Breast epithelium (tissue), 4 donors: ENCODE measurements around the gene COQ8B. TPM values are rescaled to one million over a fixed set of nuclear protein-coding genes. Genes with fewer than 3 reads are reported as not detected.

Source experiments
- DNase-seq, 2 donors: peaks; one replicate each; pipeline ENCODE4 v3.0.0-alpha.2; 2019; ENCODE audit warnings: low spot score in 2 of 2
- H3K27ac ChIP-seq, 2 donors: fragments of 200-600 bp; sonication (generic) in 1 of 2; one replicate each; pipeline ENCODE4 v1.5.1; 2016 to 2019; ENCODE audit warnings: mild to moderate bottlenecking in 1 of 2
- H3K27me3 ChIP-seq, 2 donors: fragments of 200-600 bp; sonication (generic) in 1 of 2; one replicate each; pipeline versions ENCODE4 v1.5.1 to v1.6.0; 2017 to 2019; ENCODE audit warnings: control low read depth in 1 of 2, mild to moderate bottlenecking in 1 of 2
- H3K36me3 ChIP-seq: fragments of 200-600 bp; one replicate; pipeline ENCODE4 v1.5.1; 2019
- H3K4me1 ChIP-seq, 2 donors: fragments of 200-600 bp; sonication (generic); one replicate each; pipeline ENCODE4 v1.5.1; 2016 to 2019; ENCODE audit warnings: control low read depth in 1 of 2
- H3K4me3 ChIP-seq, 3 donors: fragments of 200-600 bp; sonication (generic); 1 replicate in 2 of 3; 2 replicates in 1 of 3; pipeline ENCODE4 v1.5.1; 2016 to 2019; ENCODE audit warnings: mild to moderate bottlenecking in 3 of 3, moderate library complexity in 2 of 3
- H3K9me3 ChIP-seq, 2 donors: fragments of 200-600 bp; sonication (generic) in 1 of 2; one replicate each; pipeline ENCODE4 v1.5.1; 2016 to 2019; ENCODE audit warnings: control low read depth in 1 of 2
- CTCF ChIP-seq, 3 donors: fragments of 450-650 bp; IDR thresholded peaks; one replicate each; pipeline ENCODE4 v1.5.1; 2016 to 2017; ENCODE audit warnings: antibody characterized with exemption in 3 of 3, mild to moderate bottlenecking in 3 of 3, moderate library complexity in 3 of 3
- POLR2A ChIP-seq: fragments of 450-650 bp; IDR thresholded peaks from one replicate; pipeline ENCODE4 v1.6.1; 2016; ENCODE audit warnings: antibody characterized with exemption, mild to moderate bottlenecking, moderate library complexity
- POLR2AphosphoS5 ChIP-seq, 3 donors: sonication (generic); formaldehyde crosslinking; IDR thresholded peaks; one replicate each; pipeline ENCODE4 v1.6.1; 2017; ENCODE audit warnings: antibody characterized with exemption in 3 of 3
- intact Hi-C: fragments of 100-400 bp; cut with DNase I; formaldehyde crosslinking; loops from one replicate; pipeline ENCODE4 v1.15.1; 2023; ENCODE audit warnings: low total_unique reads
- total RNA-seq, 3 donors: library from RNA; depleted of rRNA; stranded (reverse); fragments of >200 nt; gene quantifications; one replicate each; pipeline ENCODE4 v1.1.0, GENCODE V29; 2016

COQ8B gene
- total RNA-seq, 3 donors from 2014 or later = 28.2 to 50.8 (median 45.7) TPM

GRCh38 chr19:40672038-40672437 lies 44.6 kb downstream of the COQ8B start:
- Histone ChIP-seq H3K27ac (peak overlapping the region; percentile 56 to 61), H3K36me3 (peaks cover 2% of the 10 kb centered on the region)

GRCh38 chr19:40671404-40671803 lies 45.3 kb downstream of the COQ8B start:
- H3K4me3 ChIP-seq = no peak overlapping the region
- no peaks in the 10 kb centered on the region for H3K9me3 ChIP-seq
- H3K4me1 ChIP-seq = no peaks in the 10 kb centered on the region
- H3K36me3 ChIP-seq = no peaks in the 10 kb centered on the region
- no peak for TF ChIP-seq POLR2AphosphoS5 (IDR thresholded peaks at IDR 0.05)
- TF ChIP-seq CTCF (IDR thresholded peaks at IDR 0.05) = no peak
- no peak for TF ChIP-seq POLR2A
- H3K27me3 ChIP-seq = no peaks in the 10 kb centered on the region
- DNase-seq = peak in 1 of 2 donors; percentile 81
- intact Hi-C loops = no loop called here
- H3K27ac ChIP-seq = peak overlapping the region; percentile 56 to 61

More at GRCh38 chr19:40672038-40672437, 44.6 kb downstream of the COQ8B start:
- no peak for TF ChIP-seq POLR2A
- TF ChIP-seq CTCF (IDR thresholded peaks at IDR 0.05) = no peak
- H3K4me3 ChIP-seq = no peak overlapping the region
- no peak for DNase-seq
- intact Hi-C loops = no loop called here
- H3K27me3 ChIP-seq = no peaks in the 10 kb centered on the region
- H3K9me3 ChIP-seq = no peaks in the 10 kb centered on the region
- no peaks in the 10 kb centered on the region for H3K4me1 ChIP-seq

GRCh38 chr19:40668991-40669614 lies 47.6 kb downstream of the COQ8B start:
- no peak for DNase-seq
- no peaks in the 10 kb centered on the region for H3K4me1 ChIP-seq
- intact Hi-C loops = loop anchor here (10.0 kb wide), 1 partner anchor 146 kb away; no protein-coding TSS in a partner anchor
- H3K27ac ChIP-seq = no peak overlapping the region
- no peaks in the 10 kb centered on the region for H3K9me3 ChIP-seq
- H3K36me3 ChIP-seq = no peaks in the 10 kb centered on the region
- H3K4me3 ChIP-seq = no peak overlapping the region
- H3K27me3 ChIP-seq = no peaks in the 10 kb centered on the region
- TF ChIP-seq POLR2AphosphoS5 (IDR thresholded peaks at IDR 0.05) (no peak), CTCF (IDR thresholded peaks at IDR 0.05) (no peak)

- Histone ChIP-seq H3K4me3 (no peak overlapping the region), H3K9me3 (no peaks in the 10 kb centered on the region), H3K27ac (no peak overlapping the region), H3K27me3 (no peaks in the 10 kb centered on the region), H3K36me3 (no peaks in the 10 kb centered on the region), H3K4me1 (no peaks in the 10 kb centered on the region)
- DNase-seq = no peak
- no peak for TF ChIP-seq POLR2A
- intact Hi-C loops = loop anchor here (10.0 kb wide), 1 partner anchor 147 kb away; no protein-coding TSS in a partner anchor
These were observed 49.1 kb downstream of the COQ8B start for GRCh38 chr19:40667602-40668001.

- Histone ChIP-seq H3K4me1 (no peaks in the 10 kb centered on the region), H3K27me3 (no peaks in the 10 kb centered on the region), H3K27ac (no peak overlapping the region), H3K4me3 (no peak overlapping the region), H3K9me3 (no peaks in the 10 kb centered on the region), H3K36me3 (no peaks in the 10 kb centered on the region)
- no peak for DNase-seq
- intact Hi-C loops = loop anchor here (10.0 kb wide), 1 partner anchor 148 kb away; no protein-coding TSS in a partner anchor
- TF ChIP-seq CTCF (IDR thresholded peaks at IDR 0.05) (no peak), POLR2A (no peak), POLR2AphosphoS5 (IDR thresholded peaks at IDR 0.05) (no peak)
These were observed 49.8 kb downstream of the COQ8B start for GRCh38 chr19:40666803-40667438.
